HL-60 (cell line): Measurements from ENCODE around the gene SLC25A21.

Experiments
- CTCF ChIP-seq: IDR thresholded peaks from one replicate; pipeline ENCODE4 v1.5.1; 2011; ENCODE audit warnings: low read length, control low read depth, inconsistent platforms; ENCODE audit not compliant: insufficient read depth
- POLR2AphosphoS5 ChIP-seq: IDR thresholded peaks from 2 replicates; pipeline ENCODE4 v1.6.1; 2012; ENCODE audit warnings: low read depth

- no peak for TF ChIP-seq CTCF
- no peak for TF ChIP-seq POLR2AphosphoS5
Observed at GRCh38 chr14:37060496-37061260, 111.7 kb downstream of the SLC25A21 start.
